ENCODE data around the gene PRDM8. TPM values are rescaled to one million over a fixed set of nuclear protein-coding genes. Genes with fewer than 3 reads are reported as not detected.
"Not testable (repeated sequence)": the region's sequence is repeated elsewhere in the genome, so short reads cannot be mapped to it uniquely, and the experiment has no call there.

Gene PRDM8
- total RNA-seq, 1 experiment from 2014 or later, result 0.09 TPM

DNA sequence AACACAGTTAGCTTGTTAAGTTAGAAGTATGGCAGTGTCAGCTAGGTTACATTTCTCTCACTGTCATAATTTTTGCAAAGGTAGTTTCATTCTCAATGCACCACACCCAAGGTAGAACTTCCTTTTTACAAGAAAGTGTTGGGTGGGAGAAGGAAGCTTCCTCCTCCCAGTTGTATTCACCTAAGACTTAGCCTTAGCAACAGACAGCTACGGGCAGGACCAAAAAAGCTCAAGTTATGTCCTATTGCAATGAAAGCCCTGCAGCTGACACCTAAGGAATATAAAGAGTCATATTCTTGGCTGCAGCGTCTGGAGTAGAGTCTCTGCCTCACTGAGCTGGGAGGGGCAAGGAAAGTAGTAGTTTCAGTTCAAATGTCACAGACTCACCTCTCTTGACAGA, 25.1 kb upstream of the PRDM8 start:
- no peaks in the 10 kb centered on the region for H3K36me3 ChIP-seq (ENCODE audit: insufficient read depth, low read length, poor library complexity, severe bottlenecking)
- no peak overlapping the region for H3K4me3 ChIP-seq (ENCODE audit: low read depth, low read length, poor library complexity, severe bottlenecking)
- no peaks in the 10 kb centered on the region for H3K27me3 ChIP-seq (replicated peaks; ENCODE audit: insufficient read depth, low read depth, low read length, poor library complexity)
- ChIA-PET POLR2A (ENCODE audit: low non-redundant PET) (no interaction called here), CTCF (no interaction called here)
- intact Hi-C loops (cut with micrococcal nuclease; ENCODE audit: unreplicated experiment), result no loop called here
- no peak for DNase-seq (ENCODE audit: low spot score)
- TF ChIP-seq, protein P1, sequence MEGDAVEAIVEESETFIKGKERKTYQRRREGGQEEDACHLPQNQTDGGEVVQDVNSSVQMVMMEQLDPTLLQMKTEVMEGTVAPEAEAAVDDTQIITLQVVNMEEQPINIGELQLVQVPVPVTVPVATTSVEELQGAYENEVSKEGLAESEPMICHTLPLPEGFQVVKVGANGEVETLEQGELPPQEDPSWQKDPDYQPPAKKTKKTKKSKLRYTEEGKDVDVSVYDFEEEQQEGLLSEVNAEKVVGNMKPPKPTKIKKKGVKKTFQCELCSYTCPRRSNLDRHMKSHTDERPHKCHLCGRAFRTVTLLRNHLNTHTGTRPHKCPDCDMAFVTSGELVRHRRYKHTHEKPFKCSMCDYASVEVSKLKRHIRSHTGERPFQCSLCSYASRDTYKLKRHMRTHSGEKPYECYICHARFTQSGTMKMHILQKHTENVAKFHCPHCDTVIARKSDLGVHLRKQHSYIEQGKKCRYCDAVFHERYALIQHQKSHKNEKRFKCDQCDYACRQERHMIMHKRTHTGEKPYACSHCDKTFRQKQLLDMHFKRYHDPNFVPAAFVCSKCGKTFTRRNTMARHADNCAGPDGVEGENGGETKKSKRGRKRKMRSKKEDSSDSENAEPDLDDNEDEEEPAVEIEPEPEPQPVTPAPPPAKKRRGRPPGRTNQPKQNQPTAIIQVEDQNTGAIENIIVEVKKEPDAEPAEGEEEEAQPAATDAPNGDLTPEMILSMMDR (conservative IDR thresholded peaks at IDR 0.05; ENCODE audit: low read depth, low read length), result no peak
- TF ChIP-seq EZH2 (IDR thresholded peaks at IDR 0.05; ENCODE audit: borderline replicate concordance, low read depth, low read length, poor library complexity, severe bottlenecking), result no peak
- no peaks in the 10 kb centered on the region for H3K4me1 ChIP-seq (ENCODE audit: insufficient read depth, low read length, poor library complexity, severe bottlenecking)
- BruUV-seq (replicated peaks), result no TSS peak
- H3K27ac ChIP-seq (ENCODE audit: low read depth, low read length, poor library complexity, severe bottlenecking), result no peak overlapping the region
- no peaks in the 10 kb centered on the region for H3K9me3 ChIP-seq (ENCODE audit: low read depth, low read length, poor library complexity, severe bottlenecking)

GRCh38 chr4:80173401-80173800, 23.9 kb upstream of the PRDM8 start:
- intact Hi-C loops (cut with micrococcal nuclease; ENCODE audit: unreplicated experiment), result no loop called here
- Histone ChIP-seq H3K9me3 (ENCODE audit: low read depth, low read length, poor library complexity, severe bottlenecking) (no peaks in the 10 kb centered on the region), H3K36me3 (ENCODE audit: insufficient read depth, low read length, poor library complexity, severe bottlenecking) (no peaks in the 10 kb centered on the region), H3K27me3 (replicated peaks; ENCODE audit: insufficient read depth, low read depth, low read length, poor library complexity) (no peaks in the 10 kb centered on the region), H3K4me1 (ENCODE audit: insufficient read depth, low read length, poor library complexity, severe bottlenecking) (no peaks in the 10 kb centered on the region), H3K27ac (ENCODE audit: low read depth, low read length, poor library complexity, severe bottlenecking) (no peak overlapping the region), H3K4me3 (ENCODE audit: low read depth, low read length, poor library complexity, severe bottlenecking) (no peak overlapping the region)
- ChIA-PET POLR2A (ENCODE audit: low non-redundant PET) (no interaction called here), CTCF (no interaction called here)
- no peak for DNase-seq (ENCODE audit: low spot score)
- BruUV-seq (replicated peaks), result no TSS peak
- TF ChIP-seq EZH2 (IDR thresholded peaks at IDR 0.05; ENCODE audit: borderline replicate concordance, low read depth, low read length, poor library complexity, severe bottlenecking), result no peak
- TF ChIP-seq, protein P1 (conservative IDR thresholded peaks at IDR 0.05; ENCODE audit: low read depth, low read length), result no peak

- DNase-seq (ENCODE audit: low spot score), result no peak
- POLR2A ChIA-PET (ENCODE audit: low non-redundant PET), result no interaction called here
- no TSS peak for BruUV-seq (replicated peaks)
Observed at GRCh38 chr4:80173841-80174240, 23.5 kb upstream of the PRDM8 start.

GRCh38 chr4:80177793-80178192, 19.5 kb upstream of the PRDM8 start:
- CTCF ChIA-PET; intact Hi-C loops (cut with micrococcal nuclease; ENCODE audit: unreplicated experiment); DNase-seq (ENCODE audit: low spot score); H3K9me3 ChIP-seq (ENCODE audit: low read depth, low read length, poor library complexity, severe bottlenecking); H3K27me3 ChIP-seq (replicated peaks; ENCODE audit: insufficient read depth, low read depth, low read length, poor library complexity); H3K27ac ChIP-seq (ENCODE audit: low read depth, low read length, poor library complexity, severe bottlenecking); H3K36me3 ChIP-seq (ENCODE audit: insufficient read depth, low read length, poor library complexity, severe bottlenecking); BruUV-seq (replicated peaks); H3K4me3 ChIP-seq (ENCODE audit: low read depth, low read length, poor library complexity, severe bottlenecking); H3K4me1 ChIP-seq (ENCODE audit: insufficient read depth, low read length, poor library complexity, severe bottlenecking): not testable (repeated sequence)
- POLR2A ChIA-PET (ENCODE audit: low non-redundant PET), result interaction anchor here (0.6 kb wide), 1 partner anchor 86 kb away, joined by 3 read pairs; no protein-coding TSS in a partner anchor

More at GRCh38 chr4:80173841-80174240, 23.5 kb upstream of the PRDM8 start:
- Histone ChIP-seq H3K36me3 (ENCODE audit: insufficient read depth, low read length, poor library complexity, severe bottlenecking) (no peaks in the 10 kb centered on the region), H3K4me1 (ENCODE audit: insufficient read depth, low read length, poor library complexity, severe bottlenecking) (no peaks in the 10 kb centered on the region), H3K4me3 (ENCODE audit: low read depth, low read length, poor library complexity, severe bottlenecking) (no peak overlapping the region), H3K27ac (ENCODE audit: low read depth, low read length, poor library complexity, severe bottlenecking) (no peak overlapping the region), H3K27me3 (replicated peaks; ENCODE audit: insufficient read depth, low read depth, low read length, poor library complexity) (no peaks in the 10 kb centered on the region), H3K9me3 (ENCODE audit: low read depth, low read length, poor library complexity, severe bottlenecking) (no peaks in the 10 kb centered on the region)
- TF ChIP-seq, protein P1 (conservative IDR thresholded peaks at IDR 0.05; ENCODE audit: low read depth, low read length), result no peak
- no peak for TF ChIP-seq EZH2 (IDR thresholded peaks at IDR 0.05; ENCODE audit: borderline replicate concordance, low read depth, low read length, poor library complexity, severe bottlenecking)
- intact Hi-C loops (cut with micrococcal nuclease; ENCODE audit: unreplicated experiment), result no loop called here
- CTCF ChIA-PET, result no interaction called here

Data from A673 (cell line).